ENCODE data around the gene UNC13C.
"Not testable (repeated sequence)": the region's sequence is repeated elsewhere in the genome, so short reads cannot be mapped to it uniquely, and the experiment has no call there.

UNC13C gene

DNA sequence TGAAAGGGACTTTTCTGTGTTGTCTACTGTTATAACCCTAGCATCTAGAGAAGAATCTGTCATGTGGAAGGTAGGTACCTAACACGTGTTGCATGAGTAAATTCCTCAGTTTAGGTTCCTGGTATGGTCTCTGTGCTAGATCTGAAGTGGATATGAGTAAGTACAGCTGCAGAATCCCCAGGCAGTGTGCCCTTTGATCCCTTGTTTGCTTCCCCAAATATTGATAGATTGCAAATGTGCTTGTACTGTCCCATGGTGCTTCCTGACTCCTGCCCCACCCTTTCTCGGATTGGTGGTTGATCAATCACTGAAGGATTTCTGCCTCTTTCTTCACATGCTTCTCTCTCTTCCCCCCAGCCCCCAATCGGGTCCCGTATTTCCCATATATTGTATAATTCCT lies 450.4 kb downstream of the UNC13C start:
- no peaks in the 10 kb centered on the region for H3K9me3 ChIP-seq (ENCODE audit: control insufficient read depth, low read length)
- no peak overlapping the region for H3K4me3 ChIP-seq (ENCODE audit: extremely low read depth, insufficient read depth, low read length, poor library complexity, severe bottlenecking)
- no peak overlapping the region for H3K27ac ChIP-seq (ENCODE audit: low read depth, low read length, severe bottlenecking)
- 78% methylated on average over 1 of the region's 4 CpGs for WGBS, 2 experiments (ENCODE audit: insufficient coverage in 2 of 2)
- H3K4me1 ChIP-seq (ENCODE audit: control insufficient read depth, insufficient read depth, low read length, poor library complexity, severe bottlenecking) = no peaks in the 10 kb centered on the region
- no peaks in the 10 kb centered on the region for H3K36me3 ChIP-seq (ENCODE audit: control insufficient read depth, insufficient read depth, low read length)

DNA sequence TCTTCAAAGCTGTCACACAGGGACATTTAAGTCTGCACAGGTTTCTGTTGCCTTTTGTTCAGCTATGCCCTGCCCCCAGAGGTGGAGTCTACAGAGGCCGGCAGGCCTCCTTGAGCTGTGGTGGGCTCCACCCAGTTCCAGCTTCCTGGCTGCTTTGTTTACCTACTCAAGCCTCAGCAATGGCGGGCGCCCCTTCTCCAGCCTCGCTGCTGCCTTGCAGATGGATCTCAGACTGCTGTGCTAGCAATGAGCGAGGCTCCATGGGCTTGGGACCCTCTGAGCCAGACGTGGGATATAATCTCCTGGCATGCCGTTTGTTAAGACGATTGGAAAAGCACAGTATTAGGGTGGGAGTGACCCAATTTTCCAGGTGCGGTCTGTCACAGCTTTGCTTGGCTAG lies 472.0 kb downstream of the UNC13C start:
- H3K27ac ChIP-seq (ENCODE audit: low read depth, low read length, severe bottlenecking); H3K4me1 ChIP-seq (ENCODE audit: control insufficient read depth, insufficient read depth, low read length, poor library complexity, severe bottlenecking); H3K36me3 ChIP-seq (ENCODE audit: control insufficient read depth, insufficient read depth, low read length); H3K9me3 ChIP-seq (ENCODE audit: control insufficient read depth, low read length); H3K4me3 ChIP-seq (ENCODE audit: extremely low read depth, insufficient read depth, low read length, poor library complexity, severe bottlenecking): not testable (repeated sequence)
- 72 to 74% methylated on average over 5 to 9 of the region's 9 CpGs for WGBS, 2 experiments (ENCODE audit: insufficient coverage in 2 of 2)

DNA sequence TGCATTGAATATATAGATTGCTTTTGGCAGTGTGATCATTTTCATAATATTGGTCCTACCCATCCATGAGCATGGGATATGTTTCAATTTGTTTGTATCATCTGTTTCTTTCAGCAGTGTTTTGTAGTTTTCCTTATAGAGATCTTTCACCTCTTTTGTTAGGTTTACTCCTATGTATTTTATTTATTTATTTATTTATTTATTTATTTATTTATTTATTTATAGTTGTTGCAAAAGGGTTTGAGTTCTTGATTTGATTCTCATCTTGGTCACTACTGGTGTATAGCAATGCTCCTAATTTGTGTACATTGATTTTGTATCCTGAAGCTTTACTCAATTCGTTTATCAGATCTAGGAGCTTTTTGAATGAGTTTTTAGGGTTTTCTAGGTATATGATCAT lies 478.2 kb downstream of the UNC13C start:
- H3K36me3 ChIP-seq (ENCODE audit: control insufficient read depth, insufficient read depth, low read length) = no peaks in the 10 kb centered on the region
- no peaks in the 10 kb centered on the region for H3K9me3 ChIP-seq (ENCODE audit: control insufficient read depth, low read length)
- WGBS, 2 experiments (ENCODE audit: insufficient coverage in 2 of 2) = no CpG with 5 or more reads among the region's 1 CpG
- H3K27ac ChIP-seq (ENCODE audit: low read depth, low read length, severe bottlenecking) = no peak overlapping the region
- H3K4me3 ChIP-seq (ENCODE audit: extremely low read depth, insufficient read depth, low read length, poor library complexity, severe bottlenecking) = no peak overlapping the region
- no peaks in the 10 kb centered on the region for H3K4me1 ChIP-seq (ENCODE audit: control insufficient read depth, insufficient read depth, low read length, poor library complexity, severe bottlenecking)

DNA sequence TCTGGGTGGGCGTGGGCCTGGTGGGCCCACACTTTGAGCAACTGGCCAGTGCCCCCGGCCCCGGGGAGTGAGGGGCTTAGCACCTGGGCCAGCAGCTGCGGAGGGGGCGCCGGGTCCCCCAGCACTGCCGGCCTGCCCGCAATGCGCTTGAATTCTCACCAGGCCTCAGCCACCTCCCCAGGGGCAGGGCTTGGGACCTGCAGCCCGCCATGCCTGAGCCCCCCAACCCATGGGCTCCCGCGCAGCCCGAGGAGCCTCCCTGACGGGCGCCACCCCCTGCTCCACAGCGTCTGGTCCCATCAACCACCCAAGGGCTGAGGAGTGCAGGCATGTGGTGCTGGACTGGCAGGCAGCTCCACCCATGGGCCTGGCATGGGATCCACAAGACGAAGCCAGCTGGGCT lies 484.3 kb downstream of the UNC13C start:
- Histone ChIP-seq H3K36me3 (ENCODE audit: control insufficient read depth, insufficient read depth, low read length) (no peaks in the 10 kb centered on the region), H3K27ac (ENCODE audit: low read depth, low read length, severe bottlenecking) (no peak overlapping the region)
- 90 to 93% methylated on average over 7 to 16 of the region's 17 CpGs for WGBS, 2 experiments (ENCODE audit: insufficient coverage in 2 of 2)

DNA sequence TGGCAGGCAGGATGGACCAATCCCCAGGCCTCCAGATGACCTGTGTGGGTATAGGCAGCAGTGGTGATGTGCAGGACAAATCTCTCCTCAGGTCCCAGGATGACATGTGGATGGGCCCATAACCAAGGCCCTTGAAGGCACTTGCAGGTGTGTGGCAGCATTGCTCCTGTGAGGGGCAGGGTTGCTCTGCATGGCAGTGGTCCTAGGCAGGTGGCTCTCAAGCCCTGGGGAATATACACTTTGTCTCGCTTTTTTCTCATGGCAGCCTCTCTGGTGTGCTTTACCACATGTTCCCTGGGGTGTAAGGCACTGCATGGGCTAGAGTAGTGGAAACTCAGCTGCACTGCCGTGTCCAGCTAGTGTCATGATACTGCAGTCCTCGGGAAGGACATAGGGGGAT lies 503.6 kb downstream of the UNC13C start:
- 47 to 56% methylated on average over 3 of the region's 3 CpGs for WGBS, 2 experiments (ENCODE audit: insufficient coverage in 2 of 2)
- Histone ChIP-seq H3K4me1 (ENCODE audit: control insufficient read depth, insufficient read depth, low read length, poor library complexity, severe bottlenecking) (no peaks in the 10 kb centered on the region), H3K9me3 (ENCODE audit: control insufficient read depth, low read length) (no peaks in the 10 kb centered on the region), H3K36me3 (ENCODE audit: control insufficient read depth, insufficient read depth, low read length) (no peaks in the 10 kb centered on the region), H3K4me3 (ENCODE audit: extremely low read depth, insufficient read depth, low read length, poor library complexity, severe bottlenecking) (no peak overlapping the region), H3K27ac (ENCODE audit: low read depth, low read length, severe bottlenecking) (no peak overlapping the region)

More for the DNA sequence above, 484.3 kb downstream of the UNC13C start:
- H3K9me3 ChIP-seq (ENCODE audit: control insufficient read depth, low read length) = no peaks in the 10 kb centered on the region
- H3K4me1 ChIP-seq (ENCODE audit: control insufficient read depth, insufficient read depth, low read length, poor library complexity, severe bottlenecking) = no peaks in the 10 kb centered on the region
- H3K4me3 ChIP-seq (ENCODE audit: extremely low read depth, insufficient read depth, low read length, poor library complexity, severe bottlenecking) = no peak overlapping the region

DNA sequence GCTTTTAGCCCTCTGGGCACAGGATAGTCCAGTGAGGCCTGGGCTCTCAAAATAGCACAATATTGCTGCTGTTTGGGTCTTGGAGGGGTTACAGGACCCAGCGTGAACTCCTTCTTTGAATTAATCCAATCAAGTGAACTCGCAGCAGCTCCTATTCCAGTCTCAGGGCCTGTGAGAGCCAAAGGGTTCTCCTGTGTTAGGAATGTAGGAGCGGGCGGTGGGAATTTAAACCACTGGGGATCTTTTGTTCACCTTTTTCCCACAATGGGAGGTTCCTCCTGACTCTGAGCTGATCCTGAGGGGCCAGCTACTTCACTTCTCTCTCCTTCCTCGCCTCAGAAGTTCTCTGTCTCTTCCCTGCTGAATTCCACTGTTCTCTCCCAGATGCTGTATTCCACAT lies 504.0 kb downstream of the UNC13C start:
- Histone ChIP-seq H3K4me3 (ENCODE audit: extremely low read depth, insufficient read depth, low read length, poor library complexity, severe bottlenecking) (no peak overlapping the region), H3K9me3 (ENCODE audit: control insufficient read depth, low read length) (no peaks in the 10 kb centered on the region), H3K36me3 (ENCODE audit: control insufficient read depth, insufficient read depth, low read length) (no peaks in the 10 kb centered on the region), H3K27ac (ENCODE audit: low read depth, low read length, severe bottlenecking) (no peak overlapping the region), H3K4me1 (ENCODE audit: control insufficient read depth, insufficient read depth, low read length, poor library complexity, severe bottlenecking) (no peaks in the 10 kb centered on the region)
- 67% methylated on average over 3 to 5 of the region's 5 CpGs for WGBS, 2 experiments (ENCODE audit: insufficient coverage in 2 of 2)

DNA sequence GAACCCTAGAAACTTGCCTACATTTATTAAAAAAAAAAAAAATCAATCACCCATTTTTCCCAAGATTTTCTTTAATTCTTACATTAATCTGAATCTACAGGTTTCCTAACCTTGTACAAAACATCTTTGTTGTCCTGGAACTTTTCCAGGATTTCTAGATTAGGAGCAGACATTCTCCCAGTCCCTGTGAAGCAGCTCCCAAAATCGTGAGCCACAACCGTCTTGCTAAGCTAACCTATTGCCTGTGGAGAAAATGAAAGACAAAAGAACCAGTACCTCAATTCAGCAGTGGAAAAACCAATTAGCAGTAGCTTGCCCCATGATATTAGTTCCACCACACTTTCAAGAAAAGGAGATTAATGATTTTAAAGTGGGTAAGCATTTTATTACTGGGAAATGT lies 522.1 kb downstream of the UNC13C start:
- no CpG with 5 or more reads among the region's 2 CpGs for WGBS, 2 experiments (ENCODE audit: insufficient coverage in 2 of 2)

DNA sequence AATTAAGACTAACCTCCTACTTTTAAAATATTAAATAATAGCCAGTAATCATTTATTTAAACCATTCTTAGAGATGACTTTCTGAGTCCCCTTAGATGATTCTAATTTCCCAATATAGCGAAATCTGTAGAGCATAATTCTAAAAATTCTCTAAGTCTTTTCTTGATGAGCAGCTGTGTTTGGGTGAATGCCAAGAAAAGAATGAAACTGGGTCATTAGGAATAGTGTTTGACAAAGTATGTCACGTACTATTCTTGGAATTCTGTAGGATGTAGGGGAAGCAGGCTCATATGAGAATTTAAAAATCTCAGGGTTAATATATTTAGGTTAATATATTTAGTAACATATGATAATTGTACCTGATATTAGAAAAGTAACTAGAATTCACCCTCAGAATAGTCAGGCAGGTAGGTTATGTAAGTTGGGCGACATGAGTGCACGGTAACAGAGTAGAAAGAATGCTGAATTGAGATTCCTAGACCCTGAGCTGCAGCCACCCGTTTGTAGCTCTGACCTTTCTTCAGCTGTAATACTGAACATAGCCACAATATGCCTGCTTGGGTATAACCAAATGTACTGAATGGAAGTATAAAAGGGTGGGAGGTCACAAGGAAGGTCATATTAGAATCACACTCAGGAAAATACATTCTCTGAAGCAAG lies 524.3 kb downstream of the UNC13C start:
- Histone ChIP-seq H3K9me3 (ENCODE audit: control insufficient read depth, low read length) (no peaks in the 10 kb centered on the region), H3K4me1 (ENCODE audit: control insufficient read depth, insufficient read depth, low read length, poor library complexity, severe bottlenecking) (no peaks in the 10 kb centered on the region), H3K27ac (ENCODE audit: low read depth, low read length, severe bottlenecking) (no peak overlapping the region), H3K36me3 (ENCODE audit: control insufficient read depth, insufficient read depth, low read length) (no peaks in the 10 kb centered on the region), H3K4me3 (ENCODE audit: extremely low read depth, insufficient read depth, low read length, poor library complexity, severe bottlenecking) (no peak overlapping the region)
- WGBS, 2 experiments (ENCODE audit: insufficient coverage in 2 of 2) = 85 to 100% methylated on average over 1 to 4 of the region's 5 CpGs

More for the DNA sequence above, 522.1 kb downstream of the UNC13C start:
- Histone ChIP-seq H3K27ac (ENCODE audit: low read depth, low read length, severe bottlenecking) (no peak overlapping the region), H3K9me3 (ENCODE audit: control insufficient read depth, low read length) (no peaks in the 10 kb centered on the region), H3K4me3 (ENCODE audit: extremely low read depth, insufficient read depth, low read length, poor library complexity, severe bottlenecking) (no peak overlapping the region), H3K4me1 (ENCODE audit: control insufficient read depth, insufficient read depth, low read length, poor library complexity, severe bottlenecking) (no peaks in the 10 kb centered on the region), H3K36me3 (ENCODE audit: control insufficient read depth, insufficient read depth, low read length) (no peaks in the 10 kb centered on the region)

DNA sequence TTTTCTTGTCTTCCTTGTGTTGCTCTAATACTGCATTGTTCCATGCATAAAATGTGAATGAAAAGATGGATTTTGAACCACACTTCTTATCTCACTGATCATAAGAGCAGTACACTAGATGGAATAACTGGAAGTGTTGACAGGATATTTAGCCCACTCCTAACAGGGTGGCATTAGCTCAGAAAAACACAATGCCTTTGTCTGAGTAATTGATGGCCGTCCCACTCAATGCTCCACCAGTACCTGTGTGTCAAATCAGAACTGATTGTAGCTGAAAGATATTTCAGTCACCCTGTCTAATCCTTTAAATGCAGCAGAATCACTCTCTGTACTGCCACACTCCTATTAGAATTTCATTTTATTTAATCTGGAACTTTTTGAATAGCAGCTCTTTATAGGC lies 526.5 kb downstream of the UNC13C start:
- no peaks in the 10 kb centered on the region for H3K36me3 ChIP-seq (ENCODE audit: control insufficient read depth, insufficient read depth, low read length)
- no peak overlapping the region for H3K27ac ChIP-seq (ENCODE audit: low read depth, low read length, severe bottlenecking)
- WGBS, 2 experiments (ENCODE audit: insufficient coverage in 2 of 2) = 89% methylated on average over 1 of the region's 1 CpG; no CpG with 5 or more reads in 1 of the 2 experiments
- H3K9me3 ChIP-seq (ENCODE audit: control insufficient read depth, low read length) = no peaks in the 10 kb centered on the region
- no peaks in the 10 kb centered on the region for H3K4me1 ChIP-seq (ENCODE audit: control insufficient read depth, insufficient read depth, low read length, poor library complexity, severe bottlenecking)
- H3K4me3 ChIP-seq (ENCODE audit: extremely low read depth, insufficient read depth, low read length, poor library complexity, severe bottlenecking) = no peak overlapping the region

DNA sequence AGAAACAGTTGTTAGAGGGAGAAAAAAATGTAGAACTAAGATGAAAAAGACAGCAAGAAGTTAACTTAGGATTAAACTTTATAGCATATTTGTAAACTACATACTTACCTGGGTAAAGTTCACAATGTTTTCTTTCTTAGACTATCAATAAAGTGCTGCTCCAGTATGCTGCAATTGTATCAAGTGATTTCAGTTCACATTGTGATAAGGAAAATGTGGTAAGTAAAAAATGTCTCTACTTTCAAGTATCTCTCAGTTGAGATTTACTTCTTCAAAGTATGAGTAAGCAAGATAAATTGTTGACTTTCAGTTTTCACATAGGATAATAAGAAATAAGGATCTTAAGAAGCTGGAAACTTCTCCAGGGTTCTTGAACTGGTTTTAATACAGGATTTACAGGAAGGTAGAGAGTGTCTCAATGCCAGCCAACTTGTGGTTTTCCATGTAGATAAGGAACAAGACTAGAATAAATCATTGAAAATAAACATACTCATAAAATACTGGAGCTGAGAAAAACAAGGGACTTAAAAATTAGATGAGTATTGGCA lies 528.8 kb downstream of the UNC13C start:
- no peaks in the 10 kb centered on the region for H3K4me1 ChIP-seq (ENCODE audit: control insufficient read depth, insufficient read depth, low read length, poor library complexity, severe bottlenecking)
- H3K9me3 ChIP-seq (ENCODE audit: control insufficient read depth, low read length) = no peaks in the 10 kb centered on the region
- H3K27ac ChIP-seq (ENCODE audit: low read depth, low read length, severe bottlenecking) = no peak overlapping the region
- no peak overlapping the region for H3K4me3 ChIP-seq (ENCODE audit: extremely low read depth, insufficient read depth, low read length, poor library complexity, severe bottlenecking)
- no peaks in the 10 kb centered on the region for H3K36me3 ChIP-seq (ENCODE audit: control insufficient read depth, insufficient read depth, low read length)

DNA sequence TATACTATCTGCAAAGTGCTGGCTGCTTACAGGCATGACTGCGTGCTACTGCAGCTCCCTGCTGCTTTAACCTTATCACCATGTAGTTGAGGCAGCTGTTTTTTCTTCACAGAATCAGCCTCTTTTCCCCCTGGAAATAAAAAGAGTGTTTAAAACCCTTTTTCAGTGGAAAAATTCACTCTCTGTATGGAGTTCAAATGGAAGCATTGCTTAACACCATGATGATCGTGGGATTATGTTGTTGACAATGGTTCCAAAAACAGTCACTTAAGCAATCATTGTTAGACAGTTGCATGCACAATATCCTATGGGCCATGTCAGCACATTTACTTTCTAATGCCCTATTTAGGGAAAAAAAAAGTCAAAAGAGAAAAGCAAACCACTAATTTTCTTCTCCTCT lies 536.4 kb downstream of the UNC13C start:
- Histone ChIP-seq H3K4me1 (ENCODE audit: control insufficient read depth, insufficient read depth, low read length, poor library complexity, severe bottlenecking) (no peaks in the 10 kb centered on the region), H3K4me3 (ENCODE audit: extremely low read depth, insufficient read depth, low read length, poor library complexity, severe bottlenecking) (no peak overlapping the region), H3K36me3 (ENCODE audit: control insufficient read depth, insufficient read depth, low read length) (no peaks in the 10 kb centered on the region), H3K27ac (ENCODE audit: low read depth, low read length, severe bottlenecking) (no peak overlapping the region), H3K9me3 (ENCODE audit: control insufficient read depth, low read length) (no peaks in the 10 kb centered on the region)
- WGBS, 2 experiments (ENCODE audit: insufficient coverage in 2 of 2) = 100% methylated on average over 1 of the region's 2 CpGs
